Fibroblast of skin of scalp (primary cell): ENCODE measurements around the gene NABP2.

Experiments used
- DNase-seq: peaks from one replicate; pipeline ENCODE4 v3.0.0-alpha.2; 2013

NABP2 gene

GRCh38 chr12:56213878-56214277 is 10.3 kb upstream of the NABP2 start:
- DNase-seq = no peak

DNA sequence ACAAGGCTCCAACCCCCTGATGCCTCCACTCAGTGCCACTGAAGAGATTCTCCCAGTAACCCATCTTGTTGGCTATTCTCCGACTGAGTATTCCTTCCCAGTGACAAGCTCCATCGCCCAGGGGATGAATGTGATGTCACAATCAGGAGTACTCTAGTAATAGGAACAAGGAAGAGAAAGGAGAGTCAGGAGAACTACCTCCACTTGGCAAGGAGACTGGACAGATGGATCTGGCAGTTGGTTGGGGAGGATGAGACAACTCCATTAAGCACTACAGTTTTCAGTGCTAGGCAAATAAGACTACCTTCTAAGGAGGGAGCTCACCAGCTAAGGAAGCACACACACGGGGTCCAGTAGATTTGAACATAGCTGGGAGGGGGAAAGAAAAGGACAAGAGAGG is 7.7 kb upstream of the NABP2 start:
- no peak for DNase-seq

DNA sequence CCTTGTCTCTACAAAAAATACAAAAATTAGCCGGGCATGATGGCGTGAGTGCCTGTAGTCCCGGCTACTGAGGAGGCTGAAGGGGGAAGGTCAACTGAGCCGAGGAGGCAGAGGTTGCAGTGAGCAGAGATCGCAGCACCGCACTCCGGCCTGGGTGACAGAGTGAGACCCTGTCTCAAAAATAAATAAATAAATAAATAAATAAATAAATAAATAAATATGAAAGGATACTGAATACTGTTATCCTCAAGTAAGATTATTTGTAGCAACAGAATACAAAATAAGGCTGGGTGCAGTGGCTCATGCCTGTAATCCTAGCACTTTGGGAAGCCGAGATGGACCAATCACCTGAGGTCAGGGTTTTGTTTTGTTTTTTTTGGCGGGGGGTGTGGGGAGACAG is 4.3 kb upstream of the NABP2 start:
- DNase-seq = no peak

GRCh38 chr12:56220611-56221231 is 3.4 kb upstream of the NABP2 start:
- DNase-seq = peak; percentile 65

DNA sequence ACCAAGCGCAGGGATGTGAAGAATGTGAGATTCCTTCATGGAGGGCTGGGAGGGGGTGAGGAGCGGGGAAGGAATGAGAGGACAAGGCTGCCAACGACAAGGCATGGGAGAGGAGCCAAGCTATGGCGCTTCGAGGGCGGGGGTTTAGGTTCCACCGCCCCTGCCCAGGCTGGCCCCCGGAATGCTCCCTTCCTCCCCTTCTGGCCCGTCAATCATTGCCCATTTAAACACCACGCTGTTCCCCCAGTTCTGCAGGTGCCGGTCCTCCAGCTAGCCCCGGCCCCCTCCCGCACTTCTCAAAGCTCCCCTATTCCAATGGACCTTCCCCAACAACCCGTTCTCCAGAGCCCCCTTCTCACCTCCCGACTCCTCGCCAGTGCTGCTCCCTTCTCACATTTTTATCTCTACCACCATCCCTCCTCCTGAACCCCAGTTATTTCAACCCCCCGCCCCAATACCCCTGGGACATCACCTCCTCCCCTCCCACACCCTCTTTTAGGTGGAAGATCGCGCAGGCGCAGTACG is 2.8 kb upstream of the NABP2 start:
- DNase-seq = peak; percentile 91

GRCh38 chr12:56221757-56222530 is 2.2 kb upstream of the NABP2 start, which contains the start of gene RNF41:
Gene RNF41 (minus strand): TSS chr12:56221922. CDS start chr12:56214047, 7,875 bp downstream.
- DNase-seq = peak; percentile 98

DNA sequence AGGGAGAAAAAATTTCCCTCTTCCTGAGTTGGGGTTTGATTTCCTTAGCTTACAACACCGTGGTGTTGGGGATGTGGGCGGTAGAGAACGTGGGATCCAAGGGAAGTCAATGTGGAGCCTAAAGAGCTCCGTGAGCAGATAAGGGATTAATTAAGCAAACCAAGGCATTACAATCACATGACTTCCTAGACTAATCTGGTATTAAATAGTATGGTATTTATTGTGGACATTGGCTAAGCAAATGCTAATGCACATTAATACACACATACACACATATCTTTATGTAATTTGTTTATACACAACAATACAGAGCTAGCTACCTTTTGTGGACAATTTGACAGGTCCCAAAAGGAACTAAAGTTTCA is 1.6 kb upstream of the NABP2 start:
- DNase-seq = no peak

DNA sequence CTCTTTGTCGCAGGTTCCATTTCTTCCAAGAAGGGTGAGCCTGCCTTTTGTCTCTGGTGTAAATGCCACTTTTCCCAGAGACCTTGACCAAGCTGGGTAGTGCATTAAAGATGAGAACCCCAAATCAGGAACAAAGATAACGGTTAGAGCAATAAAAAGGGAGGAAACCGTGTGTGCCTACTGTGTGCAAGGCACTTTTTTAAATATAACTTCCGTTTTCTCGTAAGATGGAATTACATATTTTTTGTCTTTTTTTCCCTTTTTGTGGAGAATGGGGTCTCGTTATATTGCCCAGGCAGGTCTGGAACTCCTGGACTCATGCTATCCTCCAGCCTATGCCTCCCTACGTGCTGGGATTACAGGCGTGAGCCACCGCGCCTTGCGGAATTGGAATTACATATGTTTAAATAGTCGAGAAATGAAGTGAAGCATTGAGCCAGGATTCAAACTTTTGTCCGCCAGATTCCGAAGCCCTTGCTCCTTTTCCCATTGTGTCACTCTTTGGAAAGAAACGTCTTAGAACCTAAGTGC is 506 bp upstream of the NABP2 start:
- DNase-seq = no peak

DNA sequence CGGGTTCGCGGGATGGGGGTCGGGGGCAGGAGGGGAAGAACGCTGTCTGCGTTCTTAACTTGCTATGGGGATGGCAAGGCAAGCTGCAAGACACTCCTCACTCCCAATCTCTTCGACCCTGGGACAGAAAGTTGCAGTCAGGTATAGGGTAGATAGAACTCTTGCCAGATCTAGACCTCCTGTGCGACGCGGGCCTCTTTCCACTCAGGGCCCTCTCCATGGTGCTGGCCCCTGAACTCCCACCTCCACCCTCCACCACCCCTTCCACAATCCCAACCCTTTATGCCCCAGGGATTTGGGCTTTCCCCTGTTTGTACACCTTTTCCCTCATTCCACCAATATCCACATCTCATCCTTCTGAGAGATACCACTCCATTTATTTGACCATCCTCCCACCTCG is 812 bp downstream of the NABP2 start:
- DNase-seq = no peak

DNA sequence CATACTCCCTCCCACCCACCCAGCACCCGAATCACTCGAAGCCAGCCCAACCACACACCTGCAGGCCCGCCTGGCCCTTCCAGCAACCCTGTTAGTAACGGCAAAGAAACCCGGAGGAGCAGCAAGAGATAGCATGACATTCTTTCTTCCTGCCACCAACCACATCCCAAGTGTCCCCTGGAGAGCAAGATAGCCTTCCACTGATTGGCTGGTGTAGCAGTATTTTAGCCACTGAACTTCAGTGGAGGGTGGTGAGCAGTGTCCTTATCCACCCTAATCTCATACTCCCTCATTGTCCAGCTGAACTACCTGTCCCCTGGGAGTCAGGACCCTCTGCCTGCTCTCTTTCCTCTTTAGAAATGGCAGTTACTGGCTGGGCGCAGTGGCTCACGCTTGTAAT is 4.9 kb downstream of the NABP2 start:
- no peak for DNase-seq

DNA sequence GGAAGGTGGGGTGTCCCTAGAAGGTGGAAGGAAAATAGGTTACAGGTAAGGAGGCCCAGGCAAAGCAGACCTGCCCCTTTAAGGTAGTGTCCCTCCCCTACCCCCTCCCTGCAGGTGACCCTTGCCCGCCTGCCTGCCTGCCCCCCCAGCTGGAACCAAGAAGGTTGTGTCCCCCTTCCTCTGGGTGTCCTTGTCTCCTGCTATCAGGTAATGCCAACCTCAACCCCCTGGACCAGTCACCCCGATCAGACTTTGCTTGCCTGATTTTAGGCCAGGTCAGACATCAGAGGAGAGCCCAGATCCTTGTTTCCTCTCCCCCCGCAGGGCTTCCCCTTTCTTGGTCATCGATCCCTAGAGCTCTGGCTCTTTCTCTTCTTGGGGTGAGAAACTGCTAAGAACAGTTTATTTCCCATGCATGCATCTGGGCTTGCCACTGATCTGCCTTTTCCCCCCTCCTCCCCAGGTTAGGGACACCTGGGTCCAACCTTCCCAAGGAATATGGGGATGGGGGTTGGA is 5.8 kb downstream of the NABP2 start, which contains the start of gene SLC39A5:
Gene SLC39A5 (plus strand): TSS at position 136 of the 516 bp plus-strand sequence. CDS start 1,224 bp downstream, outside the sequence.
- DNase-seq = no peak

DNA sequence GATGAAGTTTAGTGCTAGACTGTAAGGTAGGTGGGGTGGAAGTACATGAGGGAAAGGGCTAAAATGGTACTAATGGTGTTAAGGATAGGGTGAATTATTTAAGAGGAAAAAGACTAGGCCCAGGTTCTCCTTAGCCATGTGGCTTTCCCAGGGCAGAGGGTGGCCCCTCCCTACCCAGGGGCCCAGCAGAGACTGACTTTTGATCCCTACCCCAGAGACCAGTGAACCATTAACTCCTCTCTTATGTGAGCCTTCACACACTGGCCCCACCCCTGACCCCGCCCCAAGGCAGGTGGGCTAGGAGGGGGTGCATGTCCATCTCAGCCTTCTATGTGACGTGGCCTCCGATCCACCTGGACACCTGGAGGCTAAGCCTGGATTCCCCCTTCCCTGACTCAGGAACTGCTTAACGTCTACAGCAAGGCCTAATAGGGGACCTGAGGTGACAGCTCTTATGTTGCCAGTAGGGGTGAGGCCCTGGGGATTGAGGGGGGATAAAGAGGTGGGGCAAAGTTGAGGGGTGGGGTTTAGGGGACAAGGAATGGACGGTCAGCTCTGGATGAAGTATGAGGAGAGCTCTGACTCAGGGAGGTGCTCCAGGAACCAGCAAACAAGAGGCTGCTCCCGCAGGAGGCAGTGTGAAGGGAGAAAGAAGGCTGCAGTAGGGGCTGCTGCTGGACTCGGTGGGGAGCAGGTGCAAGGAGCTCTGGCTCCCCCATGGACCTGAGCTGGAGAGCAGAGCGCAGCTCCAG is 6.5 kb downstream of the NABP2 start:
- no peak for DNase-seq

GRCh38 chr12:56231184-56231582 is 7.0 kb downstream of the NABP2 start:
- DNase-seq = no peak

DNA sequence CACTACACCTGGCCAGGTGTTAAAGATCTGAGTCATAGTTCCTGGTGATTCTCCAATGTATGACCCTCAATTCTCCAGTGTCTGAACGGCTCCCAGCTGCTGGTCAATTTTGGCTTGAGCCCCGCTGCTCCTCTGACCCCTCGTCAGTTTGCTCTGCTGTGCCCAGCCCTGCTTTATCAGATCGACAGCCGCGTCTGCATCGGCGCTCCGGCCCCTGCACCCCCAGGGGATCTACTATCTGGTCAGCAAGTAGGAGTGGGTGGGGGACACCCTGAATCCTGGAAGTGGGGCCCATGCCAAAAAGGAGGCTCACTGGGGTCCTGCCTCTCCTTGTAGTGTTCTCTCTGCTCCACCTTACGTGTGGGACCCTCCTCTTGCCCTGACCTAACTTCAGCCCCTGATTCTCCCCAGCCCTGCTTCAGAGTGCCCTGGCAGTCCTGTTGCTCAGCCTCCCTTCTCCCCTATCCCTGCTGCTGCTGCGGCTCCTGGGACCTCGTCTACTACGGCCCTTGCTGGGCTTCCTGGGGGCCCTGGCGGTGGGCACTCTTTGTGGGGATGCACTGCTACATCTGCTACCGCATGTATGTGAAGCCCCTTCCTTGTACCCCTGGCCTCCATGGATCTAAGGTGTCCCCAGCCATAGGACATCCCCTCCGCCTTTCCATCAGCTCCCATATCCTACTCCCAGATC is 10.7 kb downstream of the NABP2 start:
- no peak for DNase-seq

DNA sequence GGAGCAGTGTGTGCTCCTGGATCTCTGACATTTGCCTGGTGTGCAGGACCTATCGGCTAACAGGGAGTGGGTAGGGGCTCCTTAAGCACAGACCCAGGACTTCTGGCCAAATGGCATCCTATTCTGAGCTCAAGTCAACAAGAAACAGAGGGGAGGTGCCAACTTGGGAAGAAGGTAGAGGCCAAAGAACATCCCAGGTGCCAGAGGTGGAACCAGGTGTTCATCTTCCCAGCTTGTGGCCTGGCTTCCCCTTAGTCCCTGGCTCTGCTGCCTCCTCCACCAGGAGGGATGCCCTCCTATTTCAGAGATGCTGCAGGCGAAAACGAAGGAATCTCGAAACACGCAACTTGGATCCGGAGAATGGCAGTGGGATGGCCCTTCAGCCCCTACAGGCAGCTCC is 11.9 kb downstream of the NABP2 start:
- DNase-seq = no peak

GRCh38 chr12:56236985-56237384 is 12.8 kb downstream of the NABP2 start:
- no peak for DNase-seq

DNA sequence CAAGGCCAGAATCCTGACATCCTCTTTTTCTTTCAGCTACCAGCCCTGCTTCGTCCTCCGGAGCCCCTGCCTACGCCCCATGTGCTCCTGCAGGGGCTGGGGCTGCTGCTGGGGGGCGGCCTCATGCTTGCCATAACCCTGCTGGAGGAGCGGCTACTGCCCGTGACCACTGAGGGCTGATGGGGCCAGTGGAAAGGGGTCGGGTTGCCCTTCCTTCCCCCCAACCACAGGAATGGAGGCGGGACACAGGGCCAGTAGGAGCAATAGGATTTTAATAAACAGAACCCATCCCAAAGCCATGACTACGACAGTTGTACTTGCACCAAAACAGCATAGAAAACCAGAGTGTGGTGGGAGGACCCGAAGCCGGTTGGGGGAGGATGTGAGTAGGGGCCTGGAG is 13.4 kb downstream of the NABP2 start:
- DNase-seq = no peak

- no peak for DNase-seq
Observed at GRCh38 chr12:56241424-56242303, 17.5 kb downstream of the NABP2 start.

DNA sequence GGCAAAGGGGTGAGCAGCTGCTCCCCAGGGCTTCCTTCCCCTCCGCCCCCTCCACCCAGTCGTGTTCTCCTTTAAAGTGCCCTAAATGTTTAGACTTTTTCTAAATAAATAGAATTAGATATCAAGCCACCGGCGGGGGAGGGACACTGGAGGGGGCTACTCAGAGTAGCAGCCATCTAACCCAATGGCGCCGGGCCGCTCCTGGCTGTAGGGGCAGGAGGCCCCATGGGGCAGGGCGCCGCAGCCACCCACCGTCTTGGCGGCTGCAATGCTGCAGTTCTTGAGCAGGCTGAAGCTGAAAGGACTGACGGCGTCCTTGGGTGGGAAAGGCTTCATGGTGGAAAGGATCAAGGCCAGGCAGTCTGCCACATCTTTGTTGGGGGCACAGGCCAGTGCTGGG is 18.8 kb downstream of the NABP2 start:
- DNase-seq = no peak

DNA sequence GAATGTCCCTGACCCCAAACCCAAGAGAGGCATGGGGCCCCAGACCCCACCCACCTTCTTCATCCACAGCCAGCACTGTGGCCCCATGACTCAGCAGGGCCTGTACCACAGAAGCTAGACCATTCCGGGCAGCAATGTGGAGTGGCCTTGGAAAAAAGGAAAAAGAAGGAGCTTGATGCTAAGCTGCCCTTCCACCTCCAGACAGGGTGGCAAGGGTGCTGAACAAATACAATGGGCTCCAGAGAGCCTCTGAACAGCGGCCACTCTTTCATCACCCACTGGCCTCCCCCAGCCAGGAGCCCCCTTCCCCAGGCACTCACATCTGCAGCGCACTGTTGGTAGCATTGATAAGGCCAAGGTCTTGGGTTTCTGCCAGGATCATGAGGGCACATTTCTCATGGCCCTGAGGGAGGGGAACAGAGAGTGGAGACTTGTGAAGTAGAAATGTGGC is 19.6 kb downstream of the NABP2 start:
- DNase-seq = no peak

- no peak for DNase-seq
Observed at GRCh38 chr12:56244494-56244893, 20.4 kb downstream of the NABP2 start.
